Kidney epithelial cell (primary cell): ENCODE measurements around the gene ATP6V0C. TPM values are rescaled to one million over a fixed set of nuclear protein-coding genes. Genes with fewer than 3 reads are reported as not detected.
"Not testable (repeated sequence)": the region's sequence is repeated elsewhere in the genome, so short reads cannot be mapped to it uniquely, and the experiment has no call there.

Experiments used
- DNase-seq: peaks from one replicate; pipeline ENCODE4 v3.0.0-alpha.2; 2010; ENCODE audit warnings: low read depth
- H3K27me3 ChIP-seq: 2 replicates; pipeline ENCODE4 v1.6.0; 2011; ENCODE audit warnings: low read length; ENCODE audit not compliant: control insufficient read depth, insufficient read depth
- H3K36me3 ChIP-seq: 2 replicates; pipeline ENCODE4 v1.5.1; 2011; ENCODE audit warnings: low read length; ENCODE audit not compliant: control insufficient read depth, insufficient read depth
- H3K4me3 ChIP-seq: 2 replicates; pipeline ENCODE4 v1.5.1; 2011; ENCODE audit warnings: low read depth, mild to moderate bottlenecking, control low read depth, low read length
- total RNA-seq: library from RNA; depleted of rRNA; stranded (reverse); fragments of >200 nt; gene quantifications from 2 replicates; pipeline ENCODE4 v1.2.3, GENCODE V29; 2015
- TF ChIP-seq, protein P1 (sequence below): IDR thresholded peaks from 2 replicates; pipeline ENCODE4 v1.5.1; 2011; ENCODE audit warnings: mild to moderate bottlenecking, moderate library complexity, low read length, control low read depth, inconsistent platforms; ENCODE audit not compliant: insufficient read depth, poor library complexity, severe bottlenecking

ATP6V0C gene
- total RNA-seq, 1 donor from 2014 or later, result 79.1 TPM

DNA sequence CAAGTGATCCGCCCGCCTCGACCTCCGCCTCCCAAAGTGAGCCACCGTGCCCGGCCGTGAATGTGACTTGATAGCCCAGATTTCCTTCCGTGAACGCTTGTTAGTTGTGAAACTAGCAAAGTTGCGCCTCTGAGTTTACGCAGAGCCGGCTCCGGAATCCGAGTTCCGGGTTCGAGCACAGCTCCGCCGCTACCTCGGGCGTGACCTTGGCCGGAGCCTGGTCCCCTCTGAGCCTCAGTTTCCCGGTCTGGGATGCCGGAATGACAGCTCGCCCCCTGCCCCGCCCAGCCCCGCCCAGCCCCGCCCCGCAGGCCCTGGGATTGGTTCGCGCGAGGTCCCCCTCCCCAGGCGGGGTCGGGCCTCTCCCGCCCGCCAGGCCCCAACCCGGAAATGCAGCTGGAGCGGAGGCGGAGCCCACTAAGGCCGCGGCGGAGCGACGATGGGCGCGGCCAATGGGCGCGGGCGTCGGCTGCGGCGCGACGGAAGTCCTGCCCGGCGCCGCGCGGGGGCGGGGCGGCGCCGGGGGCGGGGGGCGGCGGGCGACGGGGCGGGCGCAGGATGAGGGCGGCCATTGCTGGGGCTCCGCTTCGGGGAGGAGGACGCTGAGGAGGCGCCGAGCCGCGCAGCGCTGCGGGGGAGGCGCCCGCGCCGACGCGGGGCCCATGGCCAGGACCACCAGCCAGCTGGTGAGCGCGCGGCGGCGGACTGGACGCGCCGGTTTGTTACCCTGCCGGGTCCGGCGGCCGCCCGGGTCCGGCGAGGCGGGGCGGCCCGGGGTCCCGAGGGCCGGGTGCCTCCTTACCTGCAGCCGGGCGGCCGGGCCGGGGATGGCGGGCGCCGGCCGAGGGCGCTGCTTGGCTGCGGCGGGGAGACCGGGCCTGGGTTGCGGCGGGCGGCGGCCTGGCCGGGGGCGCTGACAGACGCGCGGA lies 24.0 kb downstream of the ATP6V0C start, which contains the start of gene PDPK1:
Gene PDPK1 (plus strand): TSS at position 571 of the 929 bp plus-strand sequence. CDS start 92 bp downstream, at position 663.
- H3K4me3 ChIP-seq, result peak within 1 kb of the TSS; percentile 76
- DNase-seq, result peak; percentile 65
- H3K36me3 ChIP-seq, result no peaks in the 10 kb centered on the region
- H3K27me3 ChIP-seq, result no peaks in the 10 kb centered on the region
- TF ChIP-seq, protein P1, sequence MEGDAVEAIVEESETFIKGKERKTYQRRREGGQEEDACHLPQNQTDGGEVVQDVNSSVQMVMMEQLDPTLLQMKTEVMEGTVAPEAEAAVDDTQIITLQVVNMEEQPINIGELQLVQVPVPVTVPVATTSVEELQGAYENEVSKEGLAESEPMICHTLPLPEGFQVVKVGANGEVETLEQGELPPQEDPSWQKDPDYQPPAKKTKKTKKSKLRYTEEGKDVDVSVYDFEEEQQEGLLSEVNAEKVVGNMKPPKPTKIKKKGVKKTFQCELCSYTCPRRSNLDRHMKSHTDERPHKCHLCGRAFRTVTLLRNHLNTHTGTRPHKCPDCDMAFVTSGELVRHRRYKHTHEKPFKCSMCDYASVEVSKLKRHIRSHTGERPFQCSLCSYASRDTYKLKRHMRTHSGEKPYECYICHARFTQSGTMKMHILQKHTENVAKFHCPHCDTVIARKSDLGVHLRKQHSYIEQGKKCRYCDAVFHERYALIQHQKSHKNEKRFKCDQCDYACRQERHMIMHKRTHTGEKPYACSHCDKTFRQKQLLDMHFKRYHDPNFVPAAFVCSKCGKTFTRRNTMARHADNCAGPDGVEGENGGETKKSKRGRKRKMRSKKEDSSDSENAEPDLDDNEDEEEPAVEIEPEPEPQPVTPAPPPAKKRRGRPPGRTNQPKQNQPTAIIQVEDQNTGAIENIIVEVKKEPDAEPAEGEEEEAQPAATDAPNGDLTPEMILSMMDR, result no peak

DNA sequence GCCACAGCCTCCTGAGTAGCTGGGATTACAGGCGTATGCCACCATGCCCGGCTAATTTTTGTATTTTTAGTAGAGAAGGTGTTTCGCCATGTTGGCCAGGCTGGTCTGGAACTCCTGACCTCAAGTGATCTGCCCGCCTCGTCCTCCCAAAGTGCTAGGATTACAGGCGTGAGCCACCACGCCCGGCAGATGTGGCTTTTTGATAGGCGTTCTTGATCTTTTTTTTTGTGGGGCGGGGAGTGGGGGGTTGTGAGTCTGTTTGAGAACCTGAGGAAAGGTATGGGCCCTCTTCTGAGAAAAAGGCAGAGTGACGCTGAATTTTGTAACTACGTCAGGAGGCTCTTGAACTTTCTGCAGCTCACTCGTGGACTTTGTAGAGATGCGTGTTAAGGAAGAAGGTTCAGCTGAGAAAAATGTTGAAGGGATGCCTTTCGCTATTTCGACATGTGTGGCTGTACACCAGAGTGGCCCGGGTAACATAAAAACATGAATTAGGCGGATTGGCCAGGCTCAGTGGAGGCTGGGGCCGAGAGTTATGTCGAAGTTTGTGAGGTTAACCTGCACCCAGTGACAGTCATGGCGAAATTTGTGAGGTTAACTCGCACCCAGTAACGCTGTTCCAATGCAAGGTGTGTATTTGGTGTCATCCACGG lies 25.6 kb downstream of the ATP6V0C start:
- not testable (repeated sequence) for H3K4me3 ChIP-seq, H3K36me3 ChIP-seq, DNase-seq, H3K27me3 ChIP-seq

DNA sequence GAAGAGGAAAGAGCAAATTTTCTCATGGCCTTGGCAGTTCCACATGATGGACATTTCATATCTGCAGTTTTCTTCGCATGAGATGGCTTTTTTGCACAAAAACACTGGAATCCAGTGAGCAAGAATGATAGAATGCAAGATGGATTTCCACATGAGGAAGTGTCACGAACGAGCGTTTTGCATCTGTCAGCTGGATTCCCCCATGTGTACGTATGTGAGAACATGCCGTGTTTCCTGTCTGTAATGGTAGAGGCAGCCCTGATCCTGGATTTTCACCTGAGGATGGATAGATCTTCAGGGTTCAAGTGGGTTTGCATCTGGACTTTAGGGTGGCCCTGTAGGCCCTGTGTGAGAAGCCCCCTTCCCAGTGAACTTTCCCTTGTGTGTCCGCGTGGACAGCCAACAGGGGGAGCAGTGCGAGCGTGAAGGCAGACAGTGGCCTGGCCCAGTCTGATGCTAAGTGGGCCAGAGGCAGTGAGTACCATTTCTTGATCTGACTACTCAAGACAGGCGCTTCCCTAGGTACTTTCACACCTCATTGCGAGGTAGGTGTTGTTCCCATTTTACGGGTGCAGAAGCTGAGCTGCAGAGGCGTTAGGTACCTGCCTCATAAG lies 26.2 kb downstream of the ATP6V0C start:
- not testable (repeated sequence) for H3K27me3 ChIP-seq, DNase-seq, H3K4me3 ChIP-seq, H3K36me3 ChIP-seq
- TF ChIP-seq, protein P1, result peak; percentile 29

DNA sequence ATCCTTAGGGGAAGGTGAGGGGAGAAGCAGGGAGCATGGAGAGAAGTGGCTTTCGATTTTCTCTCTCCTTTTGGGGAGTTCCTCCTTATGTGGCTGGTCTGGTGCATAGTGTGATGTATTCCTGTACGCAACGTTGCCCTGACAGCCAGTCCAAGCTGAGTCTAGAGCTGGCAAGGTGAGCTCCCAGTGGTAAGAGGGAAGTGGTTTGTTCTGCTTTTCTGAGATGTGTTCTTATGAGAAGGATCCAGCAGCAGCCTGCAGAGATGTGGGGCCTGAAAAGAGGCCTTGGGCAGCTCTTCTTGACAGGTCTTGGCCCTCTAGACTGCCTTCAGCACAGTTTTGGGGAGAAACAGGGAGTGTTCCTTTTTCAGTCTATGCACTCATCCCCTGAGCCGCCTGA lies 27.2 kb downstream of the ATP6V0C start:
- not testable (repeated sequence) for H3K4me3 ChIP-seq, H3K36me3 ChIP-seq

DNA sequence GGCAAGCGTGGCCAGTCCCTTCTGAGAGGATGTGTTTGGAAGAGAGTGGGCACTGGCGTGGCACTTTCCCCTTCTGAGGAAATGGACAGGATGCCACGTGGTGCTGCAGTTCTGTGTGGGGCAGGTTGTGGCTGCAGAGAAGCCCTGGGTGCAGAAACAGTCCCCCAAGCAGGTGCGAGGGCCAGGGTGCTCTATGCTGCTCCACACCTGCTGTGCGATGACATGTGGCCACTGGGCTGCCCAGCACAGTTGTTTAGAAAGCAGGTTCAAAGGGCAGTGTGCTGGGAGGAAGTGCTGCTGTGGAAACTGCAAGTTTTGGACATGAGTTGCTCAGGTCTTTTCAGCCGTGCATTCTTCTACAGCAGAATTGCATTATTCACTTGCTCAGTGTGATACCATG lies 27.7 kb downstream of the ATP6V0C start:
- not testable (repeated sequence) for H3K4me3 ChIP-seq, H3K36me3 ChIP-seq, H3K27me3 ChIP-seq, DNase-seq

More for the DNA sequence above, 27.2 kb downstream of the ATP6V0C start:
- H3K27me3 ChIP-seq, DNase-seq: not testable (repeated sequence)

DNA sequence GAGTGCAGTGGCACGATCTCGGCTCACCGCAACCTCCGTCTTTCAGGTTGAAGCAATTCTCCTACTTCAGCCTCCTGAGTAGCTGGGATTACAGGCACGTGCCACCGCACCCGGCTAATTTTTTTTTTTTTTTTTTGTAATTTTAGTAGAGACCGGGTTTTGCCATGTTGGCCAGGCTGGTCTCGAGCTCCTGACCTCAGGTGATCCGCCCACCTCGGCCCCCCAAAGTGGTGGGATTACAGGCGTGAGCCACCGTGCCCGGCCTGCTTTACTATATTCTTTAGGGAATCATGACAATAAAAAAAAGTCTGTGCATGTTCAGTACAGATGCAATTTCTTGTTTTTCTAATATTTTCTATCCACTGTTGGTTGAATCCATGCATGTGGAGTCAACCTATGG lies 30.0 kb downstream of the ATP6V0C start:
- H3K4me3 ChIP-seq, DNase-seq, H3K27me3 ChIP-seq, H3K36me3 ChIP-seq: not testable (repeated sequence)

DNA sequence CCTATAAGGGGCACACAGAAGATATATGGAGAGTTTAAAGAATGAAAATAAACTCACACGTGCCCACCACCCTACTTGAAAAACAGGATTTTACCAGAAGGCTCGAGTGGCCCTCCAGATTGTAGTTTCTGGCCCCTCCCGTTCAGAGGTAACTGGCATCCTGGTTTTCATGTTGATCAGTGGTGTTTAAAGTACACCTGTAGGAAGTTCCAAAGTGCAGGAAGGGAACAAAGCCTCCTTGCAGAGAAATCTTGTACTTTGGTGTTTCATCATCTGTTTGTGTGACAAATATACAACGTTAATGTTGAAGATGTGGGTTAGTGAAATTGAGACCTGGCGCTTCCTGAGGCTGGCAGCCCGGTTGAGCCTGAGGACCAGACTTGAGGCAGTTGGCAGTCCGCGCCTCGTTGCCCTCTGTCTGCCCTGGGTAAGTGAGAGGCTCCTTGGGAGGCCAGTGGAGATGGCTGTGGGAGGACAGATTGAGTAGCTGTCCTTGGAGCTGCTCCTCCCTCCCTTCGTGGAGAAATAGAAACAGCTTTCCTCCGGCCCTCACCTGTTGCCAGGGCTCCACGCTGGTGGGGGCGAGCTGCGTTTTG lies 36.6 kb downstream of the ATP6V0C start:
- DNase-seq, H3K27me3 ChIP-seq, H3K36me3 ChIP-seq, H3K4me3 ChIP-seq: not testable (repeated sequence)

DNA sequence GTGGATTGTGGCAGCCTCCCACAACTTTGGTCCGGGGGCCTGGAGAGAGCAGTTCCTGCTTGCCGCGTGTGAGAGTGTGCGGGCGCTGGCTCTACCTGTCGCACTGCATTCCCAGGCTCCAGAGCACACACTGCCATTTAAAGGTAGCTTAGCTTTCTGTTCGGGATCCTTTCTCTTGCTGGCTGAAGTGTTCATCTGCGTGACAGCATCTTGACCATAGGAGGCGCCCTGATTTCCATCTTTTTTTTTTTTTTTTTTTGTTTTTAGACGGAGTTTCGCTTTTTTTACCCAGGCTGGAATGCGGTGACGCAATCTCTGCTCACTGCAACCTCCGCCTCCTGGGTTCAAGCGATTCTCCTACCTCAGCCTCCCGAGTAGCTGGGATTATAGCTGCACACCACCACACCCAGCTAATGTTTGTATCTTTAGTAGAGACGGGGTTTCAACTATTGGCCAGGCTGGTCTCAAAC lies 37.7 kb downstream of the ATP6V0C start:
- not testable (repeated sequence) for DNase-seq, H3K27me3 ChIP-seq, H3K4me3 ChIP-seq, H3K36me3 ChIP-seq

DNA sequence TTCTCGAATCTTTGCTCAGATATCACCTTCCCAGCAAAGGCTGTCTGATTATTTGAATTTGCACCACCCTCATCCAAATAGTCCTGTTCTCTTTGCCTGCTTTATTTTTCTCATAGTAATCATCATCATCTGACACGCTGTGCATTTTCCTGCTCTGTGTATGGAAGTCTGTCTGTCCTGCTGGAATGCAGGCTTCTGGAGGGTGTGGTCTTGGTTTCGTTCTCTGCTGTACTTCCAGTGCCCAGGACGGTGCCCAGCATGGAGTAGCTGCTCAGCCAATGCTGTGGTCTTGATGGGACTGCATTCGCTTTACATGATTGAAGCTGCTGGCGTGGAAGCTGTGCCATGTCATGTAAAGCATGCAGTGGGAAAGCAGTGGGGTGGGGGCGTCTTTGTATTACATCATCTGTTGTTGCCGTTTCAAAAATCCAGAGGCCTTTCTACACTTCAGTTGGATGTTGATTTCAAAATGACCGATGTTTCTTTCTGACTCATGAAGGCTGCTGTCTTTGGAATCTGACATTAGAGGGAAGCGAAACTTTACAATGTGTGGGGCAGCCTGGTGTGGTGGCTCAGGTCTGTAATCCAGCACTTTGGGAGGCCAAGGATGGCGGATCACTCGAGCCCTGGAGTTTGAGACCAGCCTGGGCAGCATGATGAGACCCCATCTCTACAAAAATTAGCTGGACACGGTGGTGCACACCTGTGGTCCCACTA lies 41.1 kb downstream of the ATP6V0C start:
- not testable (repeated sequence) for DNase-seq, H3K27me3 ChIP-seq, H3K36me3 ChIP-seq, H3K4me3 ChIP-seq

DNA sequence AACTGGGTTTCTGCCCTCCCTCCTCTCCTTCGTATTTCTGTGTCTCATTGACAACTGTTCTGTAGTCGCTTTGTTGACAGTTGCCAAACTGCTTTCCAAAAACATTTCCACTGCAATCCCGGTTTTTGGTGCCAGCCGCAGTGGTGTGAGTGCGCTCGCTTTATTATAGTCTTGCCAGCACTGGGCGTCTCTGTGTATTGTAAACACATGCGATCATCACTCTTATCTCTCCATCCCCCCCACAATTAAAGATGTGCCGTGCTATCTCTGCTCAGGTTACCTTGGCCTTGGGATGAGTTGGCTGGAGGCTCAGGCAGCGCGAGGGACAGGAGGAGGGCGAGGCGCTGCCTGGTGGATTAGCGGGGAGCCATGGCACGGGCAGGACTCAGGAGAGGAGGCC lies 43.4 kb downstream of the ATP6V0C start:
- H3K36me3 ChIP-seq, H3K27me3 ChIP-seq, DNase-seq, H3K4me3 ChIP-seq: not testable (repeated sequence)

DNA sequence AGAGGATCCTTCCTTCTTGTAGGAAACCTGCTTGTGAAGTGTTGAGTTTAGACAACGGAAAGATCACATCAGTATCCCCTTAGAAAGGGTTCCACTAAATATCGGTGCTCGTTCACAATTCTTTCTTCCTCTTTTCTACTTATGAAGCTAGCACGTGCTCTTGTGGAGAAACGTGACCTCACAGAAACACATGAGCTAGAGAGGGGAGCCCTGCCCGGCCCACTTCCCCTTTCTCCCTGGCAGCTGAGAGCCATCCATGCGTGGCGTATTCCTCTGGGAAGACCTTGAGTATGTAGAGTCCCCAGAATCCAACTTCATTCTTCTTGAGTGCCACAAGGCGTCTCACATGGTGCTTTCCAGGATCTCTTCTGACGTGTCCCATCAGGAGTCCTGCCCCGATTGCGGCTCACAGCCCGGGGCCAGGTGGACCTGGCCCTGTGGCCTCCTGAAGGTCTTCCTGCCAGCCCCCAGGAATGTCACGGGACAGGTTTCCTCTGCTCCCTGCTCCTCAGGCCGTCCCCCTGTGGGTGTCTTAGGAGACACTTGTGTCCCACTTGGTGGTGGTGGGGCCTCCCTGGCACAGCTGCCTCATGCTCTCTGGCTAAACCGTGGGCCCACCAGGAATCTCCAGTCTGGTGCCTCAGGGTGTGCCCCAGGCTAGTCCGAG lies 46.5 kb downstream of the ATP6V0C start:
- not testable (repeated sequence) for H3K4me3 ChIP-seq, H3K36me3 ChIP-seq, DNase-seq, H3K27me3 ChIP-seq
